ENCODE data around the gene SS18L1. TPM values are rescaled to one million over a fixed set of nuclear protein-coding genes. Genes with fewer than 3 reads are reported as not detected.

Gene SS18L1
- total and polyA plus RNA-seq, 2 experiments from 2014 or later, result 3.2 to 38.7 TPM

DNA sequence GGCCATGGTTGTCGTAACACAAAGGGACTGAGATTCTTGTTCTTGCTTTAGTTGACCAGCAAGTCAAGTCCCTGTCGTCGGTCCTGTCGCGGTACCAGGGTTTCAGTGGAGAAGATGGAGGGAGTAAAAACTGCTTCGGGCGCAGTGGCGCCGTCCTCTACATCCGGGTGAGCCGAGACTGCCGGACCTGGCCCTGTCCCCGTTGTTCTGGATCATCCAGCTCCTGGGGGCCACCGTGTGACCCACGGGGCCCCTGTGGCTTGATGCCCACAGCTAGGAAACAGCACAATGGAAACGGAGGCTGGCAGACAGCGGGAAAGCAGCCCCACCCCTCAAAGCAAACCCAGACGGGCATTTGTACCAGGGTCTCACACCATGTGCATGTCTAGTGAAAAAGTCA, 54.2 kb downstream of the SS18L1 start:
- H3K4me3 ChIP-seq, result no peak overlapping the region

DNA sequence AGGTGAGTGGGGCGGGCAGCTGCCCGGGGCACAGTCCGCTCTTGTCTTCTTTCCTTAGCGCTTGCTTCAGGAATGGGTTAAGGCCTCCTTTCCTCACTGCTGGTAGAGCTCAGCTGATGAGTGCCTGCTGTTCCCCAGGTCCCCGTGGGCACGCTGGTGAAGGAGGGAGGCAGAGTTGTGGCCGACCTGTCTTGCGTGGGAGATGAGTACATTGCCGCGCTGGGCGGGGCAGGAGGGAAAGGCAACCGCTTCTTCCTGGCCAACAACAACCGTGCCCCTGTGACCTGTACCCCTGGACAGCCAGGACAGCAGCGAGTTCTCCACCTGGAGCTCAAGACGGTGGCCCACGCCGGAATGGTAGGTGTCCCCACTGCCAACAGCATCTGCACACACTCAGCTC, 54.9 kb downstream of the SS18L1 start:
- Histone ChIP-seq H3K4me1 (ENCODE audit: low read depth) (no peaks in the 10 kb centered on the region), H3K27ac (no peak overlapping the region), H3K36me3 (peaks cover 31% of the 10 kb centered on the region), H3K9me3 (ENCODE audit: low read depth) (no peaks in the 10 kb centered on the region), H3K27me3 (no peaks in the 10 kb centered on the region), H3K4me3 (no peak overlapping the region)
- TF ChIP-seq, protein P1, sequence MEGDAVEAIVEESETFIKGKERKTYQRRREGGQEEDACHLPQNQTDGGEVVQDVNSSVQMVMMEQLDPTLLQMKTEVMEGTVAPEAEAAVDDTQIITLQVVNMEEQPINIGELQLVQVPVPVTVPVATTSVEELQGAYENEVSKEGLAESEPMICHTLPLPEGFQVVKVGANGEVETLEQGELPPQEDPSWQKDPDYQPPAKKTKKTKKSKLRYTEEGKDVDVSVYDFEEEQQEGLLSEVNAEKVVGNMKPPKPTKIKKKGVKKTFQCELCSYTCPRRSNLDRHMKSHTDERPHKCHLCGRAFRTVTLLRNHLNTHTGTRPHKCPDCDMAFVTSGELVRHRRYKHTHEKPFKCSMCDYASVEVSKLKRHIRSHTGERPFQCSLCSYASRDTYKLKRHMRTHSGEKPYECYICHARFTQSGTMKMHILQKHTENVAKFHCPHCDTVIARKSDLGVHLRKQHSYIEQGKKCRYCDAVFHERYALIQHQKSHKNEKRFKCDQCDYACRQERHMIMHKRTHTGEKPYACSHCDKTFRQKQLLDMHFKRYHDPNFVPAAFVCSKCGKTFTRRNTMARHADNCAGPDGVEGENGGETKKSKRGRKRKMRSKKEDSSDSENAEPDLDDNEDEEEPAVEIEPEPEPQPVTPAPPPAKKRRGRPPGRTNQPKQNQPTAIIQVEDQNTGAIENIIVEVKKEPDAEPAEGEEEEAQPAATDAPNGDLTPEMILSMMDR (IDR thresholded peaks at IDR 0.05; ENCODE audit: low read depth, low read length), result no peak
- no peak for DNase-seq (ENCODE audit: low read depth in 1 of 2, low spot score in 1 of 2)

More for the DNA sequence above, 54.2 kb downstream of the SS18L1 start:
- H3K4me1 ChIP-seq (ENCODE audit: low read depth), result no peaks in the 10 kb centered on the region
- H3K27me3 ChIP-seq, result no peaks in the 10 kb centered on the region
- TF ChIP-seq, protein P1 (IDR thresholded peaks at IDR 0.05; ENCODE audit: low read depth, low read length), result no peak
- no peak for DNase-seq (ENCODE audit: low read depth in 1 of 2, low spot score in 1 of 2)
- H3K27ac ChIP-seq, result no peak overlapping the region
- peaks cover 31% of the 10 kb centered on the region for H3K36me3 ChIP-seq
- H3K9me3 ChIP-seq (ENCODE audit: low read depth), result no peaks in the 10 kb centered on the region

DNA sequence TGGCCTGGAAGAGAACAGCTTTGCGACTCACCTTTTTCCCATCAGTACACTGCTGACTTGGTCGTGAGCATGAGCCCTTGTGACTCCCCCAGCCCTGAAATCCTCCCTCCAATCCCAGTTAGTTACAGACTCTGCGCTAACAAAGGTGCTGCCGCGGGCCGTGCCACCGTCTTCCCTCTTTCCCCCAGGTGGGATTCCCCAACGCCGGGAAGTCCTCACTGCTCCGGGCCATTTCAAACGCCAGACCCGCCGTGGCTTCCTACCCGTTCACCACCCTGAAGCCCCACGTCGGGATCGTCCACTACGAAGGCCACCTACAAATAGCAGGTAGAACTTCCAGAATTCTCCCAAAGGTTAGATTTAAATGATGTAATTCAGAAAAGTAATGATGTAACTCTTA, 55.4 kb downstream of the SS18L1 start:
- Histone ChIP-seq H3K27me3 (no peaks in the 10 kb centered on the region), H3K4me1 (ENCODE audit: low read depth) (no peaks in the 10 kb centered on the region), H3K27ac (no peak overlapping the region), H3K36me3 (peaks cover 31% of the 10 kb centered on the region), H3K9me3 (ENCODE audit: low read depth) (no peaks in the 10 kb centered on the region), H3K4me3 (no peak overlapping the region)
- DNase-seq (ENCODE audit: low read depth in 1 of 2, low spot score in 1 of 2), result no peak
- TF ChIP-seq, protein P1 (IDR thresholded peaks at IDR 0.05; ENCODE audit: low read depth, low read length), result no peak

DNA sequence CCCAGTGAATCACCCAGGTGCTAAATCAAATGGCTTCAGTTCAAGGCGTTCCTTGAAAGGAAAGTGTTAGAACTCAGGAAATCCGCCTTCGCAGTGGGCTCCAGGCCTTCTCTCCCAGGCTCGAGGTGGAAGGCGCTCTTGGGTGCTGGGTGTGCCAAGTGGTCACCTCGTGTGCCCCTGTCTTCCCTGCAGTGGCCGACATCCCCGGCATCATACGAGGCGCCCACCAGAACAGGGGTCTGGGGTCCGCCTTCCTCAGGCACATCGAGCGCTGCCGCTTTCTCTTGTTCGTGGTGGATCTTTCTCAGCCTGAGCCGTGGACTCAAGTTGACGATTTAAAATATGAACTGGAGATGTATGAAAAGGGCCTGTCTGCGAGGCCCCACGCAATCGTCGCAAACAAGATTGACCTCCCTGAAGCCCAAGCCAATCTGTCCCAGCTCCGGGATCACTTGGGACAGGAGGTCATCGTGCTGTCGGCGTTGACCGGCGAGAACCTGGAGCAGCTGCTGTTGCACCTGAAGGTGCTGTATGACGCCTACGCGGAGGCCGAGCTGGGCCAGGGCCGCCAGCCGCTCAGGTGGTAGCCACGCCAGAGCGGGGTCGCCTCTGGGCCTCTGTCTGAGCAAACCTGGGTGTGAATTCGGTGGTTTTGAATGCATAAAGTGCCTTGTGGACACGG, 57.1 kb downstream of the SS18L1 start:
- Histone ChIP-seq H3K36me3 (peaks cover 31% of the 10 kb centered on the region), H3K4me1 (ENCODE audit: low read depth) (no peaks in the 10 kb centered on the region), H3K27me3 (no peaks in the 10 kb centered on the region), H3K27ac (no peak overlapping the region), H3K4me3 (no peak overlapping the region), H3K9me3 (ENCODE audit: low read depth) (no peaks in the 10 kb centered on the region)
- TF ChIP-seq, protein P1 (IDR thresholded peaks at IDR 0.05; ENCODE audit: low read depth, low read length), result no peak
- DNase-seq (ENCODE audit: low read depth in 1 of 2, low spot score in 1 of 2), result no peak

DNA sequence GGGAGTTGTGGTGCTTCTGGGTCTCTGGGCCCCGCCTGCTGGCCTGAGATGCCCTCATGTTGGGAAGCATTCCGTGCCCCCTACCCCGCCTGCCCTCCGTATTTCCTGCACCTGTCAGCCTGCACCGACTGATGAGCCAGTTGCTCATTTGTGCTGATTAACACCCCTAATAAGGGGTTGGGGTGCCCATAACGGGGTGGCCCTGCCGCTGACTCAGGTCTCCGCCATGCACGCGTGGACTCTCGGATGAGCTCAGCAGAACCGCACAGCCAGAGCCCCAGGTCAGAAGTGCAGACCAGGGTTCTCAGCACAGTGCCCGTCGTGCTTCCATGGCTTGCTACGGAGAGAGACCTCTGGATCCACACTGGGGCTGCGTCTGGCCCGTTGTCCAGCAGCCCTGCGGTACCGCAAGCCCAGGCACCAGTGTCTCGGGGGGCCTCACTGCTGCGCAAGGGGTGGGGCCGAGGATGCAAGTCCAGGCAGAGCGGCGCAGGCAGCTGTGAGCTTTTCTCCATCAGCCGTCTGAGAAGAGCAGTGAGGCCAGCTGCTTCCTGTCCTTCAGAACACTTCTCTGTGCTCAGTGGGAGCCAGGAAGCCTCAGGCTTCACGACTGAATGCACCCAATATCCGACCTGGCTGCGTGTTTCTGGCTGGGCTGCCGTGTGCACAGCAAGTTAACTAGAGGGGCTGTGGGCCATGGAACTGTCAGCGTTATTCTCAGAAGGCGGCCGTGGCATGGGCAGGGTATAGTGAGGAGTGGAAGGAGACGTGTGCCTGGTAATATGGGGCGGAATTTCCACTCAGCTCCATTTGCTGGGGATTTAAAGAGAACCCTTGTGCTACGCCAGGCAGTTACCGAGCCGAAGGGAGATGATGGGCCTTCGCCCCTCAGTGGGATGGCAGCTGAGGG, 57.9 kb downstream of the SS18L1 start:
- peaks cover 31% of the 10 kb centered on the region for H3K36me3 ChIP-seq
- H3K4me3 ChIP-seq, result no peak overlapping the region
- no peaks in the 10 kb centered on the region for H3K4me1 ChIP-seq (ENCODE audit: low read depth)
- H3K9me3 ChIP-seq (ENCODE audit: low read depth), result no peaks in the 10 kb centered on the region
- TF ChIP-seq, protein P1 (IDR thresholded peaks at IDR 0.05; ENCODE audit: low read depth, low read length), result no peak
- no peak for DNase-seq (ENCODE audit: low read depth in 1 of 2, low spot score in 1 of 2)
- no peaks in the 10 kb centered on the region for H3K27me3 ChIP-seq
- no peak overlapping the region for H3K27ac ChIP-seq
